PC-9 (cell line): ENCODE results near the gene ADGRL3. TPM values are rescaled to one million over a fixed set of nuclear protein-coding genes. Genes with fewer than 3 reads are reported as not detected.

ENCODE experiments used
- BruUV-seq: library from RNA; stranded (reverse); fragments of 400-500 nt; replicated peaks from 2 replicates; lab custom pipeline; 2021; lab: Mats Ljungman, UMichigan
- CTCF ChIA-PET: fragments of 300-600 bp; sonication (Branson Sonifier 250); formaldehyde crosslinking; loops from one replicate; lab custom pipeline; 2022; ENCODE audit warnings: antibody characterized with exemption; lab: Charles Lee
- POLR2A ChIA-PET: fragments of 300-600 bp; sonication (Branson Sonifier 250); formaldehyde crosslinking; loops from one replicate; lab custom pipeline; 2022; ENCODE audit warnings: antibody characterized with exemption; ENCODE audit not compliant: unreplicated experiment; lab: Charles Lee
- DNase-seq, 2 experiments: peaks; one replicate each; pipeline versions ENCODE4 v3.0.0 to v3.0.0-alpha.2; 2015 to 2022; ENCODE audit warnings: mixed read lengths in 1 of 2
- H2AFZ ChIP-seq: fragments of 200-600 bp; sonication (generic); 2 replicates; pipeline ENCODE4 v1.8.1; 2017; ENCODE audit warnings: antibody characterized with exemption
- H3F3A ChIP-seq: fragments of 200-600 bp; sonication (generic); 2 replicates; pipeline ENCODE4 v1.8.1; 2017; ENCODE audit warnings: antibody characterized with exemption, mild to moderate bottlenecking, low read depth; ENCODE audit not compliant: insufficient read depth
- H3K27ac ChIP-seq: fragments of 200-600 bp; sonication (generic); 2 replicates; pipeline ENCODE4 v1.6.1; 2016; ENCODE audit warnings: mixed run types
- H3K27me3 ChIP-seq: fragments of 200-600 bp; sonication (generic); 2 replicates; pipeline ENCODE4 v1.6.1; 2016; ENCODE audit warnings: low read depth, mixed run types; ENCODE audit not compliant: insufficient read depth
- H3K36me3 ChIP-seq: fragments of 200-600 bp; sonication (generic); 2 replicates; pipeline ENCODE4 v1.6.1; 2016; ENCODE audit warnings: low read depth, mixed run types
- H3K4me1 ChIP-seq: fragments of 200-600 bp; sonication (generic); replicated peaks from 2 replicates; pipeline ENCODE4 v1.6.1; 2016; ENCODE audit warnings: mixed run types; ENCODE audit not compliant: insufficient read depth
- H3K4me2 ChIP-seq: fragments of 200-600 bp; sonication (generic); 2 replicates; pipeline ENCODE4 v1.6.1; 2017; ENCODE audit warnings: mixed run types
- H3K4me3 ChIP-seq: fragments of 200-600 bp; sonication (generic); 2 replicates; pipeline ENCODE4 v1.6.1; 2016; ENCODE audit warnings: mixed run types
- H3K79me2 ChIP-seq: fragments of 200-600 bp; sonication (generic); 2 replicates; pipeline ENCODE4 v1.6.1; 2017; ENCODE audit warnings: low read depth, mixed run types
- H3K9me2 ChIP-seq: fragments of 200-600 bp; sonication (generic); 2 replicates; pipeline ENCODE4 v1.8.1; 2017; ENCODE audit warnings: mild to moderate bottlenecking; ENCODE audit not compliant: insufficient read depth
- H3K9me3 ChIP-seq: fragments of 200-600 bp; sonication (generic); 2 replicates; pipeline ENCODE4 v1.8.1; 2016; ENCODE audit warnings: low read depth; ENCODE audit not compliant: insufficient read depth
- H4K20me1 ChIP-seq: fragments of 200-600 bp; sonication (generic); 2 replicates; pipeline ENCODE4 v1.8.1; 2017; ENCODE audit not compliant: insufficient read depth
- EZH2 ChIP-seq: fragments of 200-600 bp; sonication (generic); IDR thresholded peaks from 2 replicates; pipeline ENCODE4 v1.8.0; 2017; ENCODE audit warnings: antibody characterized with exemption, low read depth
- intact Hi-C: fragments of 100-400 bp; cut with micrococcal nuclease; formaldehyde crosslinking; loops from one replicate; pipeline ENCODE4 v1.10.0; 2022; ENCODE audit not compliant: unreplicated experiment
- total RNA-seq: library from RNA; stranded (reverse); gene quantifications from 2 replicates; pipeline ENCODE4 v1.2.3, GENCODE V29; 2021
- TF ChIP-seq, protein P1 (sequence below): fragments of 200-600 bp; sonication (generic); conservative IDR thresholded peaks from 2 replicates; pipeline ENCODE4 v1.6.1; 2017; ENCODE audit warnings: mixed run types, antibody characterized with exemption, mild to moderate bottlenecking, moderate library complexity

Gene ADGRL3
- total RNA-seq, 1 experiment from 2014 or later, result 1.6 TPM

DNA sequence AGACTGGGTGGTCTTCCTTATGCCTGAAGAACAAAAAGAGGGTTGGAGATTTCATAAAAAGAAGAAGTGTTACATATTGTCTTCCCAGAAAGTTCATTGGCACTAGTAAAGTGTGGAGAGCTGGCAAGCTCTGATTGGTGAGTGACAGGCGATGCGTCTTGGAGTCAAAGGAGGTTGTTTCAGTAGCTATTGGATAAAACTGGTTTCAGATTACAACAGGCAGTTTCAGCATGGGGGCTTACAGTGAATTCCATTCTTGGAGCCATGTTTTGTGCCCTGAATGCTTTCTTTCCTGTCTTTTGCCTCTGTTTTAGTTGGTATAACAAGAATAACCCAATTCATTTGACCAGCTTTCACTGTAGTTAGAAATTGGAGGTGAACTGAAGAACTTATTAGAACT, 750.5 kb downstream of the ADGRL3 start:
- no peaks in the 10 kb centered on the region for H3K36me3 ChIP-seq
- no peaks in the 10 kb centered on the region for H3K79me2 ChIP-seq
- ChIA-PET CTCF (no interaction called here), POLR2A (no interaction called here)
- no peak overlapping the region for H2AFZ ChIP-seq
- H3K4me2 ChIP-seq, result no peak overlapping the region
- no peaks in the 10 kb centered on the region for H4K20me1 ChIP-seq
- H3K27ac ChIP-seq, result no peak overlapping the region
- H3K4me1 ChIP-seq, result no peaks in the 10 kb centered on the region
- no peaks in the 10 kb centered on the region for H3K27me3 ChIP-seq
- no peaks in the 10 kb centered on the region for H3K9me3 ChIP-seq
- intact Hi-C loops, result no loop called here
- no peak overlapping the region for H3K4me3 ChIP-seq
- DNase-seq, result no peak
- H3F3A ChIP-seq, result no peaks in the 10 kb centered on the region
- H3K9me2 ChIP-seq, result no peaks in the 10 kb centered on the region
- BruUV-seq, result no TSS peak
- TF ChIP-seq, protein P1, sequence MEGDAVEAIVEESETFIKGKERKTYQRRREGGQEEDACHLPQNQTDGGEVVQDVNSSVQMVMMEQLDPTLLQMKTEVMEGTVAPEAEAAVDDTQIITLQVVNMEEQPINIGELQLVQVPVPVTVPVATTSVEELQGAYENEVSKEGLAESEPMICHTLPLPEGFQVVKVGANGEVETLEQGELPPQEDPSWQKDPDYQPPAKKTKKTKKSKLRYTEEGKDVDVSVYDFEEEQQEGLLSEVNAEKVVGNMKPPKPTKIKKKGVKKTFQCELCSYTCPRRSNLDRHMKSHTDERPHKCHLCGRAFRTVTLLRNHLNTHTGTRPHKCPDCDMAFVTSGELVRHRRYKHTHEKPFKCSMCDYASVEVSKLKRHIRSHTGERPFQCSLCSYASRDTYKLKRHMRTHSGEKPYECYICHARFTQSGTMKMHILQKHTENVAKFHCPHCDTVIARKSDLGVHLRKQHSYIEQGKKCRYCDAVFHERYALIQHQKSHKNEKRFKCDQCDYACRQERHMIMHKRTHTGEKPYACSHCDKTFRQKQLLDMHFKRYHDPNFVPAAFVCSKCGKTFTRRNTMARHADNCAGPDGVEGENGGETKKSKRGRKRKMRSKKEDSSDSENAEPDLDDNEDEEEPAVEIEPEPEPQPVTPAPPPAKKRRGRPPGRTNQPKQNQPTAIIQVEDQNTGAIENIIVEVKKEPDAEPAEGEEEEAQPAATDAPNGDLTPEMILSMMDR, result no peak
- TF ChIP-seq EZH2, result no peak

DNA sequence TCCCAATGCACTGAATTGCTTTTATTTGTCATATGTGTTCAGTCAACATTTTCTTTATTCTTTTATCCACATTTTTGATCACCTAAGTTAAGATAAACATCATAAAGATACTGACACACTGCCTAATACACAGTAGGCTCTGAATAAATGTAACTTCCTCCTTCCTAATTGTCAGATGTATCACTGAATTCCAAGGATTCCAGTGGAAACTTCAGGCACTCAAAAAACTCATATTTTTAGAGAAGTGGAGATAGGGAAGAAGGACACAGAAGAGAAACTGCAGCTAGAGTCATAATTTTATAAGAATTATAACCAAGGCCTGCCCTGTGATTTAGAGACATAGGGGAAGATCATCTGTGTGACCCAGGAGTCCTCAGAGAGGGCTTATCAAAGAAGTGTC, 753.3 kb downstream of the ADGRL3 start:
- ChIA-PET CTCF (interaction anchor here (0.6 kb wide), 1 partner anchor 69 kb away, joined by 3 read pairs; no protein-coding TSS in a partner anchor), POLR2A (no interaction called here)
- Histone ChIP-seq H3K9me2 (no peaks in the 10 kb centered on the region), H3K4me1 (no peaks in the 10 kb centered on the region), H3K79me2 (no peaks in the 10 kb centered on the region), H3K27me3 (no peaks in the 10 kb centered on the region), H3F3A (no peaks in the 10 kb centered on the region), H3K4me3 (no peak overlapping the region), H2AFZ (no peak overlapping the region), H3K36me3 (no peaks in the 10 kb centered on the region), H3K27ac (no peak overlapping the region), H3K4me2 (no peak overlapping the region), H3K9me3 (no peaks in the 10 kb centered on the region), H4K20me1 (no peaks in the 10 kb centered on the region)
- BruUV-seq, result no TSS peak
- intact Hi-C loops, result no loop called here
- no peak for DNase-seq
- TF ChIP-seq, protein P1, result no peak
- TF ChIP-seq EZH2, result no peak

DNA sequence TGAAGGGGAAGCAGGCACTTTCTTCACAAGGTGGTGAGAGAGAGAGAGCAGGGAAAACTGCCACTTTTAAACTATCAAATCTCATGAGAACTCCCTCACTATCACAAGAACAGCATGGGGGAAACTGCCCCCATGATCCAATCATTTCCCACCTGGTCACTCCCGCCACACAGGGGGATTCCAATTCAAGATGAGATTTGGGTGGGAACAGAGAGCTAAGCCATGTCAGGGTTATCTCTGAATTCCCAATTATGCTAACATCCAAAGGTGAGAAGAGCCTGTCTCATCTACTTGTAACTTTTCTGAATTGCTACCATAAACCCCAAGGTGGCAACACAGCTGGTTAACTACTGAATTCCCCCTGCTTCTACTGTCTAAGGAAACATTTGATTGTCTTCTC, 758.5 kb downstream of the ADGRL3 start:
- H4K20me1 ChIP-seq, result no peaks in the 10 kb centered on the region
- no peaks in the 10 kb centered on the region for H3K27me3 ChIP-seq
- H3F3A ChIP-seq, result no peaks in the 10 kb centered on the region
- TF ChIP-seq, protein P1, result no peak
- no peak for TF ChIP-seq EZH2
- BruUV-seq, result no TSS peak
- no peaks in the 10 kb centered on the region for H3K36me3 ChIP-seq
- no peaks in the 10 kb centered on the region for H3K9me2 ChIP-seq
- H3K4me1 ChIP-seq, result no peaks in the 10 kb centered on the region
- intact Hi-C loops, result no loop called here
- H3K4me2 ChIP-seq, result no peak overlapping the region
- H3K4me3 ChIP-seq, result no peak overlapping the region
- DNase-seq, result no peak
- CTCF ChIA-PET, result no interaction called here
- no peaks in the 10 kb centered on the region for H3K9me3 ChIP-seq
- no peak overlapping the region for H2AFZ ChIP-seq
- no peaks in the 10 kb centered on the region for H3K79me2 ChIP-seq
- no peak overlapping the region for H3K27ac ChIP-seq
- POLR2A ChIA-PET, result no interaction called here
